GM18867 (cell line): ENCODE results near the gene SYTL2.

Source experiments
- ATAC-seq: cut with Tn5 transposase; IDR thresholded peaks from one replicate; pipeline ENCODE4 v1.9.1; 2021; ENCODE audit warnings: mild to moderate bottlenecking, moderate library complexity; ENCODE audit not compliant: unreplicated experiment

SYTL2 gene

GRCh38 chr11:85764796-85765195, 46.1 kb downstream of the SYTL2 start:
- no peak for ATAC-seq

DNA sequence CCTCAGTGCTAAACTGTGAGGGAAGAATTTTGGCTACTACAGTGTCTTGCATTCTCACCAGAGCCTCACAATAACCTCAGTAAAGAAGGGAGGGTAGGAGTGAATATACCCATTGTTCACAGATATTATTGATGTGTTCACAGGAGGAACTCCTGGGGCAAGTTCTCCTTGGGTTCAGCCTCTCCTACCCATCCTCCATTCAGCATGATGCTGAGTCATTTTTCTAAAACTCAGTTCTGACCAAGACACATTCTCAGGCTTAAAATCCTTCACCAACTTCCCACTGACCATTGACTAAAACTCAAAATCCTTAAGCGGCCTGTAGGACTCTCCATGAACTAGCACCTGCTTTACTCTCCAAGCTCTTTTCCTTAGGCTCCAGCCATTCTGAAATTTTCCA, 48.7 kb downstream of the SYTL2 start:
- ATAC-seq = no peak

GRCh38 chr11:85759915-85760314, 51.0 kb downstream of the SYTL2 start:
- no peak for ATAC-seq

GRCh38 chr11:85758480-85759039, 52.4 kb downstream of the SYTL2 start:
- peak; percentile 60 for ATAC-seq

DNA sequence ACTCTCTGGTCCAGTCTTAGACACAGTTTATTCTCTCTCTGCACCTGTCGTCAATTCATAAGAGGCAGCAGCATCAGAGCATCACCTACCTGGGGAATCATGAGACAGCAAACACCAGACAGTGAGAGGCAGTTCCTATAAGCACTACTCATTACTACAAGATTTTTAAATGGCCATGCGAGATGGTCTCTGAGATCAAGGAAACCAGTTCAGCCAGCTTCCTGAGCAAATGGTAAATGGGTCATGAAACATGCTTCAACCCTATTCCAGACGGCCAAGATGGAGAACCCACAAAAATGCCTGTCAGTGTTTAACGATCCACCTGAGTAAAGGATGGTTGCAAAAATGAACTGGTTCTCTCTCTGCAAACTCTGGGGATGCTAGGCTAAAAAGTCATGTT, 52.9 kb downstream of the SYTL2 start:
- ATAC-seq = no peak

GRCh38 chr11:85756401-85757200, 54.3 kb downstream of the SYTL2 start:
- no peak for ATAC-seq

GRCh38 chr11:85755701-85756100, 55.2 kb downstream of the SYTL2 start:
- no peak for ATAC-seq

DNA sequence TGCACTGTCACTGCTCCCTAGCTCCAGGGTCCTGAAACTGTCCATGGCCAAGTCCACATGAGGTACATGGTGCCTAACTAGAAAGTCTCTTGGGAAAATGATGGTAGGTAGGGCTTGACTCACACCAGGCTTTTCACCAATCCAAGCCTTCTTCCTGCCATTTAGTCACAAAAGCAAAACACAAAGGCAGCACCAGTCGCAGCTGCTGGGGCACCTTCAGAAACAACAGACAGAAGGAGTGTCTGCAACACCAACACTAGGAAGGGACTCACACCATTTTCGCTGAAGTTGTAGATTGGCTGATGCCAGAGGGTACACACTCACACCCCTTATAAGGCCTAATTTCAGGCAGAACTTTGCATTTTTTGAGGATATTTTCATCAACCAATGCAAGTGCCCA, 55.7 kb downstream of the SYTL2 start:
- ATAC-seq = no peak

- no peak for ATAC-seq
Measured at GRCh38 chr11:85752890-85753581, 57.9 kb downstream of the SYTL2 start.

GRCh38 chr11:85752201-85752889, 58.6 kb downstream of the SYTL2 start:
- ATAC-seq = no peak

- ATAC-seq = no peak
Measured at GRCh38 chr11:85751724-85752123, 59.2 kb downstream of the SYTL2 start.

DNA sequence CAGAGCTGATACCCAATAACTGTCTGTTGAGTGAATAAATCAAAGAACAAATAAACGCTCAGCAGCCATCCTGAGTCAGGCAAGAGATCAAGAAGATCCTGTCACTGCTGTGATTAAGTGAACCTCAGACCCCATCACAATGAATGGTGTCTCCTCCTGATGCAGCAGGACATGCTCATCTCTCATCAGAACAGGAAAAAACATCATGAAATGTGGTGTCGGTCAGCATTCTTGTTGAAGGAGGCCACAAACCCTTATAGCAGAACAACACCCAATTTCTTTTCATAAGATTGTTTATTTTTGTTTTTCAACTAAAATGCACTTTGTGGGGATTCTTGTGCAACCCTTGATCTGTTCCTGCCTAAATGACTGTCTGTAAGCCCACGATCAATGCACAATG, 60.3 kb downstream of the SYTL2 start:
- ATAC-seq = no peak

DNA sequence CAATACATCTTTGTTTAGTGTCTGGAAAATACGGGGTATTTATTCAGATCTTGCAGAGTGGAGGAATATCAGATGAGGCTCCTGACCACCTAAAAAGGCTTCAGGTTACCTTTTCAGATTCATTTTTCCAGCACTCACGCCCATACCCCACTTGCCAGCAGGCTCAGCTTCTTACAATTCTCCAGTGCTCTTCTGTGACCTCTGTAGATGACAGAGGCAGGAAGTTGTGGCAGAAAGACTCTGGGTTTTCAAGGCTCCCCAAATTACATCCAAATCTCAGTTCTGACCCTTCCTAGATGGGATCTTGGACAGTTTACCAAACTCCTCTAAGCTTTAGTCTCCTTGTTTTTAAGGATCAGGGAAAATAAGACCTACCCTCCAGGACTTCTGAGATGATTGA, 61.1 kb downstream of the SYTL2 start:
- no peak for ATAC-seq

DNA sequence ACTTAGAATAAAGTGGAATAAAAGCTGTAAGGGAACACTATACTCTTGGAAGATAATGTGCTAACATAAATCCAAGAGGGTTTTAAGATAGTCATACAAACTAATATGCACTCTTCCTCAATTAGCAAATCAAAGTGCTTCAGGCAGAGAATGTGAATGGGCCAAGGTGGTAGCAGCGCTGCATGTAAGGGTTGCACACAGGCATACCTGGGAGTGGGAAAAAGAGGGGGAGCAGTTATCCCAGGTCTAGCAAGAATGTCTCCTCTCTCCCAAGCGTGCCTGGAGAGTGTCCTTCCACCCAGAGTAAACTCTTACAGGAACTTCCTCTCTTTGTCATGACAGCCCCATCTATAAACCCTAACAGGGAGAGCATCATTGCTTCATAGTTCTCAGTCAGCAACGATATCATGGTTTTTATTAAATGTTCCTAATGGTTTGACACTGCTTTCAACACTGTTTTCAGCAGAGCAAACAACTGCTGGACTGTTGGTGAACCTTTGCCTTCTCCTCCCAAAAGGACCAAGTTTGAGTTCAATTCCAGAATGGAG, 61.6 kb downstream of the SYTL2 start:
- no peak for ATAC-seq

DNA sequence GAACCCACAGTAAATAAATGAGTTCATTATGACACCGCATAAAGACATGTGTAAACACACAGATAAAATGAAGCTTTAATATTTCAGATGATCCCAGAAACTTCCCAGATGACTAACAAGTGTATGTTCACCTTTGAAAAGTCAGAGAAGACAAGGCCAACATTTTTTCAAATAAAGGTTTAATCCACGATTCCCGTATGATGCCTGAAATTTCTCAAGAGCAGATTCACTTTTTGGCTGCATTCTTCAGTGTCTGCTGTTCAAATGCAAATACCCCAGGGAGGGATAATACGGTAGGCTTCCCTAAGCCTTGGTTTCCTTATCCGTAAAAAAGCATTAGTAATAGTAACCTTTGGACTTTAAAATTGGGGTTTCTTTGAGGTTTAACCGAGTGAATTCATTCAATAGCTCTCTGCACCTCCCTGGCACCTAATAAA, 62.5 kb downstream of the SYTL2 start:
- ATAC-seq = no peak

DNA sequence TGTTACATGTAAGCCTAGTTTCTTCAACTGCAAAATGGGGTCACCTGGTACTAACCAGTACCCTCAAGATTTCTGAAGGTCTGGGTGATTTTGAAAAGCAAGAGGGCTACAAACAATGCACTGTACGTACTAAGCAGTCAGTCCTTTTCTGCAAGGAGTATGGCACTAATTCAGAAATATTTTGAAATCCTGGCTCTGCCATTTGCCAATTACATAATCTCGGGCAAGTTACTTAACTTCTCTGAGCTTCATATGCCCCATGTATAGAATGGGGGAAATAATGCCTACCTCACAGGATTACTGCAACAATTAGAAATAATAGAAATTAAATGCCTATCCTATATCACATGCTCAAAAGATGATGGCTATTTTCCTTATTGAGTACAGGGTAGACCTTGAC, 64.3 kb downstream of the SYTL2 start:
- ATAC-seq = no peak

DNA sequence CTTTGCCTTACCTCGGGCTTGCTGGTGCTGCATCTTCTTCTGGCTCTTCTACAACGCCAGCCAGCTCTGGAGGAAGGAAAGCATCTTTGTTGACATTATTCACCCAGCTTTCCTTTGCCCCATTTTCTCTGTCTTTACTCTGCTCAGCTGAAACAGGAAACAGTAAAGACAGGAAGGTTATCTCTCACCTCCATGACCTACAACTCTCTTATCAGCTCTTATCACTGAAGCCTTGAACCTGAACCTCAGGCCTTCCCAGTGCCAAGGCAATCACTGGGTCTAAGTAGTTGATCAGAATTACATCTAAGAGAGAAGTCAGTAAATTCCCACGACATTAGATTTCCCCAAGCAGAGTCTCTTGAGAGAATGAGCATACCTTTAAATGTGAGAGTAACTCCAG, 65.3 kb downstream of the SYTL2 start:
- ATAC-seq = no peak

DNA sequence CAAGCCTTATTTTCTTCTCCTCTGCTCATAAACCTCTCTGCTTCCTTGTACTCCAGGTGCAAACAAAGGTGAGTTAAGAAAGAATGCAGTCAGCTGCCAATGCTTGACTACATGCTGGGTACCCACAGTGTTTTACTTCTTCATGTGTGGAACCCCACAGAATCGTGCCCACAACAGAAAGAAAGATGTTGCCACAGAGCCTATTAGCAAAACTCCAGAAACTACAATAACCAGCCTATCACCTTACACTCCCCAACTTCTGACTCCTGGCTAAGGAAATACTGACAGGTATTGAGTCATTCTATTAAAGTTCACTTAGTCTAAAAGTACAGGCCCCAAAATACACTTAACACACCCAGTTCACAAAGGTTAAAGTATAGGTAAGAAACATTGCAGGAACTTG, 68.1 kb downstream of the SYTL2 start:
- ATAC-seq = no peak

GRCh38 chr11:85742348-85742747, 68.6 kb downstream of the SYTL2 start:
- ATAC-seq = no peak

DNA sequence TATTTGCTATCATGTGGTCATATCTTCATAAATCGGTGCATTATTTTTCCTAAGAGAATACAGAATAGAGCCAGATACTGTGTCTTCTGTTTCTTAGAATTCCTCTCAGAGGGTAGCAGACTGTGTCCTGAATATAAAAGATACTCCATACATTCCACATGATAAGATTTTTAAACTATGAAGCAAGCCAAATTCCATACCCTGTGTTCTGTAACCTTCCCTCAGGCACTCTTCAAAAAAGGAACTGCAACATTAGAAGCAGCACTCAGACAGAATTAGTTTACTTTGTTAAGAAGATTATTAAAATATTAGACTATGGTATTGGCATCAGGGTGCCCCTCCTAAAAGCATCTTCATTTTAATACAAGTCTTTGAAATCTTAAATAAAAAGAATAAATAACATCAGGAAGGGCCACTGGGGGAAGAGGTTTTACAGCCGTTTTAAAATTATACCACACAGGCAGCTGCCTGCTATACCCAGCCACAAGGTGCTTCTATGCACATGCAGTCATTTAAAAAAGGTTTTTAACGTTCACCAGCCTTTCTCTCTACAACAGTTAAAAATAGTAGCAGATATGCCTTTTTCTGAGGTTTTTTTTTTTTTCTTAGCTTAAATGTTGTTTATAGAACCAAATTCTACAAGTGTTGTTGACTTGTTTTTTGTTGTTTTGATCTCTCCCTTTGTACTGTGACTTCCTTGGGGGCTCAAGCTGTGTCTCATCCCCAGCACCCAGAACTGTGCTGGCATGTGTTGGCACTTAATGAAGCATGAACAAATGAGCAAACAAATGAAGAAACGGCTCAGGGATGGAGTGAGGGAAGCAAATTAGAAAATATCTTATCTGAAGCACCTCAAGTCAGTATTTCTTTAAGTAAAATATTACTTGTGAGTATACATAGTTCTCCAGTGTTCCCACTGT, 70.2 kb downstream of the SYTL2 start:
- no peak for ATAC-seq
